GM19328 (cell line): ENCODE results near the gene KIAA0586.
"Not testable (repeated sequence)": the region's sequence is repeated elsewhere in the genome, so short reads cannot be mapped to it uniquely, and the experiment has no call there.

Experiments
- ATAC-seq: cut with Tn5 transposase; IDR thresholded peaks from one replicate; pipeline ENCODE4 v1.9.1; 2021; ENCODE audit warnings: mild to moderate bottlenecking, moderate library complexity; ENCODE audit not compliant: unreplicated experiment

KIAA0586 gene

DNA sequence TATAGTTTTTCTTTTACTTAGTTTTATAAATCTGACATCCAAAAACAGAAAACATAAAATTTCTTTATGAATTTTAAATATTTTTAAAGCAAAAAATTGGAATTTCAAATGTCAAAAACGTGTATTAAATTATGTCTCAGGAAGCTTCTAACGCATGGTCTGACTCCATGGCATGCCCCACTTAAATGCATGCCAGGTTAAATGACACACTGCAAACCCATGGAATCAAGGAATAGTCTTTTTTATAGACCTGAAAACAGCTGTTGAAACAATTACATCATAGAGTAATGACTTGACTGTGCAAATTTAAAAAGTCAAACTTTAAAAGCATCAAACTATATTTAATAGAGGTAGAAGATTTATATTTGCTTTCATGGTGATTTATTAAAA is 114.1 kb downstream of the KIAA0586 start:
- no peak for ATAC-seq

DNA sequence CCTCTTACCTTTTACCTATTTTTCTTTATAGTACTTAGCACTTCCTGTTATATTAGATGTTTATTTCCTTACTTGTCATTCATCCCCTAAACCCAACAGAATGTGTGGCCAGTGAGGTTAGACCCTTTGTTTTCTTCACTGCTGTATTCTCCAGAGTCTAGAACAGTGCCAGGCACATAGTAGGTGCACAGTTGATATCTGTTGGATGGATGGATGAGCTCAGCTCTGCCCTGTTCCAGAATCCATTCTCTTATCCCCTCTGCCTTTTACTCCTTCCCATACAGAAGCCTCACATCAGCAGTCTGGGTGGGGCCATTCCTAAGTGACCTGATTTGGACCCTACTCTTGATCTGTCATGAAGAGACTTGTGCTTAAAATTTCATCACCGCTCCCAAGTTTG is 115.7 kb downstream of the KIAA0586 start:
- ATAC-seq = no peak

DNA sequence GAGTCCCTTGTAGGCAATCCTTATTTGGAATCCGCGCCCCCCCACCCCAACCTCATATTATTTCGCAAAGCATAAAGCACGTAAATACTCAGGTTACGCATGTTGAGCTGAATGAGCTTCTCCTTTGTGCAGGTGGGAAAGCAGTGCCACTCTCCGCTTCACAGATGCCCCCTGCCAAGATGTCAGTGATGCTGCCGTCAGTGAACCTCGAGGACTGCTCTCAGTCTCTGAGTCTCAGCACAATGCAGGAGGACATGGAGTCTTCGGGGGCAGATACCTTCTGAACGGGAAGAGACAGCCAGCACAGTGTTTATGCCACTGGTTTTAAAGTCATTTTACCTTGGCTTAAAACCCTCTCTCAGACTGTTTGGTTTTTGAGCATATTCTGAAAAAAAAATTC is 120.1 kb downstream of the KIAA0586 start:
- ATAC-seq = no peak

DNA sequence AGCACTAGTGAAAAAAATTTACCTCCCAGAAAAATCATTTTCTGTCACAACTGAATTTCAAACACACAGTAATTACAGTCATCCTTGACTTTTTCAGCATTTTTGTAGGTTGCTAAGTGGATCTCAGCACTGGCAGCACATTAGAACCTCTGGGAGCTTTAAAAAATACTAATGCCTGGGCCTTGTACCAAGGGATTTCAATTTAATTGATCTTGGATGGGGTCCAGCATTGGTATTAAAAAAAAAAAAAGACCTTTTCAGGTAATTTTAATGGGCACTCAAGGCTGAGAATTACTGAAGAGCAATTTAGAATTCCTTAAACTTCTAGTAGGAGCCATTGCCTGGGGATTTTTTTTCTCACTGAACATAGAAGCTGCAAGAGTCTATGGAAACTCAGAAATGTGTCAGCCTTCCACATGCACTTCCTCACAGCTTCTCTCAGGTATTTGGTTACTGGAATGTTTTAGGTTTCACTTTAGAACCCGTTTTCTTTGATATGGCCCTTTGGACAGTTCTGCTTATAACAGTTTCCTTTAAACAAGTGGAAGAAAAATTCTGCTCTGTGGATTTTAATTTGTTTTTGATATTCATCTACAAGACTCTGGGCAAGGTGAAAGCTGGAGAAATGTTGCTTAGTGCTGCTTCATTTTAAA is 121.7 kb downstream of the KIAA0586 start:
- ATAC-seq = no peak

DNA sequence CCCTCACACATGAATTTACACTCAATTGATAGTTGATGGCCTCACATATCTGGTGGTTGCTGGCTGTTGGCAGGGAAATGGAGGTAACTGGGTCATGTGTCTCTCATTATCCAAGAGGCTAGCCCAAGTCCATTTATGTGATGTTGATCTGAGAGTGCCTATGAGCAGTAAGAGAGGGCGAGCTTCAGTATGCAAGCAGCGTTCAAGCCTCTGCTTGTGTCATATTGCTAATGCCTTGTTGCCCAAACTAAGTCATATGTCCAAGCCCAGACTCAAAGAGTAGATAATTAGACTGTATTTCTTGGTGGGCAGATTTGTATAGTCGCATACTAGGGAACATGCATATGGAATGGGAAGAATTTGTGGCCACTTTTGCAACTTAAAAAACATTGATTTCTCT is 126.4 kb downstream of the KIAA0586 start:
- no peak for ATAC-seq

DNA sequence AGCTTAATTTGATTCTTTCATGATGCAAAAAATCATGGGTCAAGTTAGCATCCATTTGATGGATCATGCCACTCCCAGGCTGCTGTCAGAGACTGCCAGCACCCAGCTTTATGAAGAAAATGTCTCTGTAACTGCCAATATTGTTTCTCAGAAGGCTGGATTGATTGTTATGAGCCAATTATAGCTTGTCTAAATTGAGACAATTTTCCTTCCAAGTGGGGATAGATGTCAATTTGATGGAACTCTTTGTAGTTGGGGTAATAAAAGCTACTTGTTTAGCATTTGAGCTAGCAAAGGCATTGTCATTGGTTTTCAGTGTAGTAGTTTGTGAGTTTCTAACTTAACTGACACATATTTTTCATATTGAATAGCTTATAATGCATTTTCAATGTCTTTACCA is 128.1 kb downstream of the KIAA0586 start:
- no peak for ATAC-seq

DNA sequence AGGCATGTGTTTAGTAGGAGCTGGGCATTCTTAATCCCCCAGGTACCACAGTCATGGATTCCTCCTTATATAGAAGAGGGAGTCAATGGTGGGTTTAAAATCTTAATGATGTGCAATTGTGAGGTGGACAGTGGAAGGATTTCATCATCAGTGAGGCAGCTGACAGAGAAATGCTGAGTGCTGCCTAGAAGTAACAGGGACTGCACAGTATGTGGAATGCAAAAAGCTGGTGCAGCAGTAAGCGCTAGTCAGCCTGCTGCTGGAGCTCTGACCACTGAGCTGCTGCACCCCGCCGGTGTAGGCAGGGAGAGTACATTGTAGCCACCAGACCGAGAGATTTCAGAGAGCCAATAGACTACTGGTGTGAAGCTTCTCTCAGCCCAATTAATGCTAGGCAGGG is 129.7 kb downstream of the KIAA0586 start:
- ATAC-seq = no peak

DNA sequence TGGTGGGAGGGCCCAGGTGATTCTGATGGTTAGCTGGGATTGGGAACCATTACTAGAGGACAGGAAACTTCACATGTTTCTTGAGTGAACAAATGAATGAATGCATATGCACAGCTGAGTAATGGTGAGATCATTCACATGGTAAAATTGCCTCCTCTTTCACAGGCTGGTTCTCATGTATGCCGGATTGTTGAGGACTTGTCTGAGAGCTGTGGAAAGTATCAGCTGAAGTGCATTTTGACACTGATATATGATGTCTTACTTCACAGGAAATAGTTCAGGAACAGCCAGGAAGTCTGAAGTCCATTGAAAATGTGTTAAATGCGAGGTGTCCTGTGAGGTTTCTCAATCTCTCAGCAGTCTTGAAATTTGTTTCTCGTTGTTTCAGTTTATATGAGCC is 132.7 kb downstream of the KIAA0586 start:
- no peak for ATAC-seq

DNA sequence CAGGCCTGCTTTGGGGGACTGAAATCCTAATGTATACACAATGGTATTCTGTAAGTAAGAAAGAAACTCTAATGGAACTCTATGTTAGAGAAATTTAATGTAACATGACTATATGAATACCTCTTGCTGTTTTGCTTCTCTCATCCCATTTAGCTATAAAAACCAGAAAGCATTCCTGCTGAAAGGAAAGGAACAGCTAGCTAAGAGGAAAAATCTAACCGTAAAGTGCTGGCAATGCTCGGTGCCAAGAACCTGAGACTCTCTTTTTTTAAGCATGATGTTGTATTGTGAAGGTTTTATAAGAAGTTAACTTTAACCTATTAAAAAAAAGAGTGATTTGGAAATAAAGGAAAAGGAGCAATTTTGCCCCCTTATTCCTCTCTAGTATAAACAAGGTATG is 134.6 kb downstream of the KIAA0586 start:
- no peak for ATAC-seq

DNA sequence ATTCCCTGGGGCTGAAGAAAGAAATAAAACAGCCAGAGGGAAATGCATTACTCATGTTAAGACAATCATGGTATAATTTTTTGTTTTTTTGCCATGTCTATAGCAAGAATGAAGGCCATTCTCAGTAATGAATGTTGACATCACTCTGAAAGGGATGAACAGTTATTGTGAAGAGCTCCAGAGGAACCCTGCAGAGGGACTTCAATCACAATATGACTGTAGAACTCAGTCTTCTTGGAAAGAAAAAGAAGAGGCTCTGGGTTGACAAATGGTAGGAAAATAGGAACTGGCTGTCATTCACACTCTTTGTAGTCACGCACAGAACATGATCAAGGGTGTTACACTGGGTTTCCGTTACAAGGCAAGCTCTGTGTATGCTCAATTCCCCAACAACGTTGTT is 136.5 kb downstream of the KIAA0586 start:
- ATAC-seq = no peak

DNA sequence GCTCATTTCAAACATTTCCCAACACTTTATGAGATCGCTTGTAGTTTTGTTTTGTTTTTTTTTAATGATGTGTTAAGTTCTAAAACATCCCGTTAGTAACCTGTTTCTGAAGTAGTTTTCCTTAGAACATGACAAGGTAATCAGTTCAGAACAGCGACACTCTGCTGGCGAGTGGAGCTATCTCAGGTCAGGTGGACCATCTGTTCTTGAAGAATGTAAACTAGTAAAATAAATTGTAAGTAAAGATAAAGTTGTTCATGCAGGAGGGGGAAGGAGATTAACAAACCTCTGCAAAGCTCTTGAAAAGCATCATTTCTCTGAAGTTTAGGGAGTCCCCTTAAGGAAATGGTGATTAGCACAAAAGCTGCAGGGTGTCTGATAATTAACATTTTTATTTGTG is 138.3 kb downstream of the KIAA0586 start:
- ATAC-seq = no peak

DNA sequence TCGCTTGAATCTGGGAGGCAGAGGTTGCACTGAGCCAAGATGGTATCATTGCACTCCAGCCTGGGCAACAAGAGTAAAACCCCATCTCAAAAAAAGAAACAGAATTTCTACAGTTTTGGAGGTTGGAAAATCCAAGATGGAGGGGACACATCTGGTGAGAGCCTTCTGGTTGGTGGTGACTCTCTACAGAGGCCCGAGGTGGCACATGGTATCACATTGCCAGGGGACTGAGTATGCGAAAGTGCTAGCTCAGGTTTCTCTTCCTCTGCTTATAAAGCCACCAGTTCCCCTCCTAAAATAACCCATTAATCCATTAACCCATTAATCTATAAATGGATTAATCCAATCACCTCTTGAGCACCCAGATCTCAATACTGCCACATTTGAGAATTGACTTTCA is 139.5 kb downstream of the KIAA0586 start:
- ATAC-seq = no peak

DNA sequence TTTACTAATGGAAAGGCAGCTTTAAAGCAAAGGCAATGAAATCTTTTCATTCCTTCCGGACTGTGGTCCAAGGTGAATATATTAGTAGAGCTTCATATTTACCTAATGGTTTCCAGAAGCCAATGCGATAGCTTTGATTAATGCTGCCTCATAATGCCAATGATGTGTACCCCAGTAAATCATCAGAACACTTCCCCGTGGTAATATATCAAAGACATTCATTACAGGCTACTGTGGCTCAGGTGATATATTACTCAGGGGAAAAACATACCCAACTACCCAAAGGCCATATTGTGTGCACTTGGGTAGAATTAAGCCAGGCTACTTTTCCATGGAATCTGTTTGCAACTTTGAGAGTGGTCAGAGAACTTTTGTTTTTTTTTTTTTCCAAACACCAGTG is 140.8 kb downstream of the KIAA0586 start:
- no peak for ATAC-seq

DNA sequence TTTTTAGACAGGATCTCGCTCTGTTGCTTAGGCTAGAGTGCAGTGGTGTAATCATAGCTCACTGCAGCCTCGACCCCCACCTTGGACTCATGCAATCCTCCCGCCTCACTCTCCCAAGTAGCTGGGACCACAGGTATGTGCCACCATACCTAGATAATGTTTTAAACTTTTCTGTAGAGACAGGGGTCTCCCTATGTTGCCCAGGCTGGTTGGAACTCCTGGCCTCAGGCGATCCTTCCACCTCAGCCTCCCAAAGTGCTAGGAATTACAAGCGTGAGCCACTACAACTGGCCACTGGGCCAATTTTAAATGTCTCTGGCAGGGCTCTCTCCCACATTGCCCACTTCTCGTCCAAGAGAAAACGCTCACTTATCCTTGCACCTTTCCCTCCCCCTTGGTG is 143.7 kb downstream of the KIAA0586 start:
- no peak for ATAC-seq

DNA sequence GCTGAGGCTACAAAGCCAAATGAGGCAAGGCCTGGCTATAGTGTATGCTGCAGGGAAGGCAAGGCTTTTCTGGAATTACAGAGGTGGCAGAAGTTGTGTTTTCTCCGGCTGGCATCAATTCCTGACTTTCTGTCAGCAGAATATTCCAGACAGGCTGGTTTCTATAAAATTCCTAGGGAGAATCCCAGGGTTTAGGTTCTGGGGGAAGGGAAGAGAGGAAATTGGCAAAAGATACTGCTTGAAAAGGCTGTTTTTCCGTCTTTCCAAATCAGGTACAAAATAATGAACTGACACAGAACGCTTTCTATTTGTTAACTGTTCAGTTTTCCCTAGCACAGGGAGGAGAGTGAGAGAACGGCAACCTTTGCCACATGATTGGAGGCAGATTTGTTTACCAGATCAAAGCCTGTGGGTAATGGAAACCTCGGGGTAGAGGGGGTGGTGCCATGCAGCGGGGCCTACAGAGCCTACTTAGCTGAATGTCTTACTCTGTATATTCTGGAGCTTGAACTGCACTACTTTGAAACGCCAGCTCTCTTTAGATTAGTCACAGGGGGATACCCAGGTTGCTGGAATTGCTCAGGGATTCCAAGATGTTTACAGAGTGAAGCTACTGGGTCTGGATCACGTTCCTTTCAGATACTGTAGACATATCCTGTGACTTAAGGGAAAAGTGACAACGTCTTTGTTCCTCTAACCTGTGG is 144.4 kb downstream of the KIAA0586 start:
- no peak for ATAC-seq

DNA sequence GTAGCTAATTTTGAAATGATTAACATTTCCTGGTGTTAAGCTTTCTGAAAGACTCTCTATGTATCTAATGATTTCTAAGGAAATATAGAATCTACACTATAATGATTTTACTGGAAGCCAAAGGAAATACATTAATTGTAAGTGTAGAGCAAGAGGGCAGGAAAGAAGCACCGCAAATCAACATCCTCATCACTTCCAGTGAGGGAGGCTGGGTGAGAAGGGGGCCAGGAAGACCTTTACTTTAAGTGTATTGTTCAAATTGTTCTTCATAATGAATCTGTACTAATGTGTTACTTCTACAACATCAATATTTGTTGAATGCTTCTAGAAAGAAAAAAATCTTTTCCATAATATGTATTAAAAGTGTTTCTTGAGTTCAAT is 144.9 kb downstream of the KIAA0586 start:
- no peak for ATAC-seq

DNA sequence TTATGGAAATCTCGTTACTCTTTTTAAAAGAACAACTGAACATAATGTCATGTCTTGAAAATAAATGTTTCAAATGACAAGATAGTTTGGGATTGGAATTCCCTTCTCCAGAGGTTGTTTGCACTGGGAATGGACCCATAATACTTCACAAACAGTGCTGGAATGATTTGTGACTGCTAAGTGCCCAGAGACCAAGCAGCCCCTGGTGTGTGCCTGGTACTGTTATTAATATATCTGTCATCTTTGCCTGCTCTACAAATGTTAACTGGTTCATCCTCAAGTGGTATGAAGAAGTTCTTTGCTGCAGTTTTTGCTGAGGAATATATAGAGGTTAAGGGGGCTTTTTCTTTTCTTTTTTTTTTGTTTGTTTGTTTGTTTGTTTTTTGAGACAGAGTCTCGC is 145.3 kb downstream of the KIAA0586 start:
- no peak for ATAC-seq

DNA sequence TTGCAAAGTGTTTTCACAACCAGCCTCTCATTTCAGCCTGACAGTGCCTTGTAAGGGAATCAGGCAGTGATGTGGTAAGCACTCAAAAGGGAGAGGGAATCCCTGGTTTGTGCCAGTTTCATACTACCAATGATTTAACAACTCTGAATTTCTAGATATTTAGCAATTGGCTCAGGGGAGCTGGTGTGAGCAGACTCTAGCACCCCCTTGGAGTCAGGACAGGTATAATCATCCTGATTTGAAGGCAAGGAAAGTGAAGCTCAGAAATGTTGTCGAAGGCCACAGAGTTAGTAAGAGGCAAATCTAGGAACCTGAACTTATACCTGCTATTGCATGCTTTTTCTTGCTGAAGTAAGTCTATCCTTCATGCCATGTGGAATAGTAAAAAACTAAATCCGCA is 147.1 kb downstream of the KIAA0586 start:
- no peak for ATAC-seq

DNA sequence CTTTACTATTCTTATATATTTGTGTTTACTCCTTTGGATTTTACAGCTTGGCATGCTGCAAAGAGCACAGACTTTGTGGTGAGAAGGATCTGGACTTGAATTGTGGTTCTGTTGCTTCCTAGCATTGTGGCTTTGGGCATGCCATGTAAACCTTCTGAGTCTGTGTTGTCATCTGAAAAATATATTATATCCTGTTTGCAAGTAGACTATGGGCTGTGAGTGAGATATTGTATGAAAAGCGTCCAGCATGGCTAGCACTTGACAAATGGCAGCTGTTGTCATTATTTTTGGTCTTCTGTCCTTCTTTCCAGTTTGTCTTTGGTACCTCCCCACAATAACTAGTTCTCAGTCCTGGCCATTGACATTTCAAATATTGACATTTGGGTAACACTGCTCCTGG is 148.4 kb downstream of the KIAA0586 start:
- no peak for ATAC-seq

DNA sequence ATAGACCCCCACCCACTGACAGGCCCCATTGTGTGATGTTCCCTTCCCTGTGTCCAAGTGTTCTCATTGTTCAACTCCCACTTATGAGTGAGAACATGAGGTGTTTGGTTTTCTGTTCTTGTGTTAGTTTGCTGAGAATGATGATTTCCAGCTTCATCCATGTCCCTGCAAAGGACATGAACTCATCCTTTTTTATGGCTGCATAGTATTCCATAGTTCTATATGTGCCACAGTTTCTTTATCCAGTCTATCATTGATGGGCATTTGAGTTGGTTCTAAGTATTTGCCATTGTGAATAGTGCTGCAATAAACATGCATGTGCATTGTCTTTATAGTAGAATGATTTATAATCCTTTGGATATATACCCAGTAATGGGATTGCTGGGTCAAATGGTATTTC is 152.5 kb downstream of the KIAA0586 start:
- ATAC-seq = not testable (repeated sequence)

DNA sequence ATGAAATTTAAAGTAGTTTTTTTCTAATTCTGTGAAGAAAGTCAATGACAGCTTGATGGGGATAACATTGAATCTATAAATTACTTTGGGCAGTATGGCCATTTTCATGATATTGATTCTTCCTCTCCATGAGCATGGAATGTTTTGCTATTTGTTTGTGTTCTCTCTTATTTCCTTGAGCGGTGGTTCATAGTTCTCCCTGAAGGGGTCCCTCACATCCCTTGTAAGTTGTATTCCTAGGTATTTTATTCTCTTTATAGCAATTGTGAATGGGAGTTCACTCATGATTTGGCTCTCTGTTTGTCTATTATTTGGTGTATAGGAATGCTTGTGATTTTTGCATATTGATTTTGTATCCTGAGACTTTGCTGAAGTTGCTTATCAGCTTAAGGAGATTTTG is 153.9 kb downstream of the KIAA0586 start:
- ATAC-seq = not testable (repeated sequence)

DNA sequence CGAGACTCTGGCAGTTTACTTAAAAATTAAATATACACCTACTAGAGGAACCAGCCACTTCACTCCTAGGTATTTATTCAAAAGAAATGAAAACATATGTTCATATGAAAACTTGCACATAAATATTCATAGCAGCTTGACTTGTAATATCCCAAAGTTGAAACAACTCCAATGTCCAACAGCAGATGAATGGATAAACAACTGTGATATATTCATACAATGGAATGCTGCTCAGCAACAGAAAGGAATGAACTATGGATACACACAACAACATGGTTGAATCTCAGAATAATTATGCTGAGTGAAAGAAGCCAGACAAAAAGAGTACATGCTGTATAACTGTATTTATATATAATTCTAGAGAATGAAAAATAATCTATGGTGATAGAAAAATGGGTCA is 156.9 kb downstream of the KIAA0586 start:
- ATAC-seq = no peak

DNA sequence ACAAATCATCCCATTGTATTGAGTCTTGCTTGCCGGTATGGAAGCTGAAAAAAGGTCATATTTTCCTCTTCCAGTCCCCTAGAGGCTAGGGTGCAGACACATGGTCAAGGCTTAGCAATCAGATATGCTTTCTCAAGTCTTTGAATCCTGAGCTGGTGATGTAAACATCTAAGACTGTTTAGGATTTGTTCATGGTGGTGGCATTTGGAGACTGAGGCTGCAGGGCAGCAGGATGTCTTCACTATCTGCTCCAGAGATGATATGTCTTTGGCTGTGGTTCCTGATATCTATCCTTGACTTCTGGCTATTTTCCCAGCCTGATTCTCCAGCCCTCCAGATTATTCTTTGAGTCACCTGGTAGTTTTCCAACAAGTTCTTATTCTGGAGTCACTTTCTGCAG is 159.8 kb downstream of the KIAA0586 start:
- no peak for ATAC-seq
